ENCODE results near the gene NCOA7. TPM values are rescaled to one million over a fixed set of nuclear protein-coding genes. Genes with fewer than 3 reads are reported as not detected.
"Not testable (repeated sequence)": the region's sequence is repeated elsewhere in the genome, so short reads cannot be mapped to it uniquely, and the experiment has no call there.

NCOA7 gene
- total RNA-seq, 1 donor from 2014 or later = 21.1 TPM

- Histone ChIP-seq H3K27me3 (ENCODE audit: control insufficient read depth, insufficient read depth, low read length) (no peaks in the 10 kb centered on the region), H3K36me3 (ENCODE audit: control insufficient read depth, insufficient read depth, low read length) (no peaks in the 10 kb centered on the region), H3K4me3 (ENCODE audit: low read depth, low read length) (no peak overlapping the region)
- DNase-seq (ENCODE audit: low read depth) = no peak
- no peak for TF ChIP-seq CTCF (IDR thresholded peaks at IDR 0.05; ENCODE audit: insufficient read depth, low read length, poor library complexity, severe bottlenecking)
Measured at GRCh38 chr6:125804264-125804663, 13.5 kb downstream of the NCOA7 start.

GRCh38 chr6:125804866-125805425 is 14.2 kb downstream of the NCOA7 start:
- H3K27me3 ChIP-seq (ENCODE audit: control insufficient read depth, insufficient read depth, low read length) = not testable (repeated sequence)

GRCh38 chr6:125806813-125807212 is 16.1 kb downstream of the NCOA7 start:
- no peaks in the 10 kb centered on the region for H3K36me3 ChIP-seq (ENCODE audit: control insufficient read depth, insufficient read depth, low read length)
- no peaks in the 10 kb centered on the region for H3K27me3 ChIP-seq (ENCODE audit: control insufficient read depth, insufficient read depth, low read length)
- no peak overlapping the region for H3K4me3 ChIP-seq (ENCODE audit: low read depth, low read length)
- TF ChIP-seq CTCF (IDR thresholded peaks at IDR 0.05; ENCODE audit: insufficient read depth, low read length, poor library complexity, severe bottlenecking) = no peak
- no peak for DNase-seq (ENCODE audit: low read depth)

More at GRCh38 chr6:125804866-125805425, 14.2 kb downstream of the NCOA7 start:
- not testable (repeated sequence) for H3K4me3 ChIP-seq (ENCODE audit: low read depth, low read length); DNase-seq (ENCODE audit: low read depth); H3K36me3 ChIP-seq (ENCODE audit: control insufficient read depth, insufficient read depth, low read length)

GRCh38 chr6:125807293-125807692 is 16.5 kb downstream of the NCOA7 start:
- no peak for TF ChIP-seq CTCF (IDR thresholded peaks at IDR 0.05; ENCODE audit: insufficient read depth, low read length, poor library complexity, severe bottlenecking)
- no peaks in the 10 kb centered on the region for H3K27me3 ChIP-seq (ENCODE audit: control insufficient read depth, insufficient read depth, low read length)
- DNase-seq (ENCODE audit: low read depth) = no peak
- no peak overlapping the region for H3K4me3 ChIP-seq (ENCODE audit: low read depth, low read length)
- no peaks in the 10 kb centered on the region for H3K36me3 ChIP-seq (ENCODE audit: control insufficient read depth, insufficient read depth, low read length)

GRCh38 chr6:125808060-125808459 is 17.3 kb downstream of the NCOA7 start:
- Histone ChIP-seq H3K36me3 (ENCODE audit: control insufficient read depth, insufficient read depth, low read length) (no peaks in the 10 kb centered on the region), H3K27me3 (ENCODE audit: control insufficient read depth, insufficient read depth, low read length) (no peaks in the 10 kb centered on the region), H3K4me3 (ENCODE audit: low read depth, low read length) (no peak overlapping the region)
- DNase-seq (ENCODE audit: low read depth) = no peak
- TF ChIP-seq CTCF (IDR thresholded peaks at IDR 0.05; ENCODE audit: insufficient read depth, low read length, poor library complexity, severe bottlenecking) = no peak

GRCh38 chr6:125808591-125808990 is 17.8 kb downstream of the NCOA7 start:
- no peak overlapping the region for H3K4me3 ChIP-seq (ENCODE audit: low read depth, low read length)
- H3K36me3 ChIP-seq (ENCODE audit: control insufficient read depth, insufficient read depth, low read length) = no peaks in the 10 kb centered on the region
- no peak for TF ChIP-seq CTCF (IDR thresholded peaks at IDR 0.05; ENCODE audit: insufficient read depth, low read length, poor library complexity, severe bottlenecking)
- DNase-seq (ENCODE audit: low read depth) = no peak
- no peaks in the 10 kb centered on the region for H3K27me3 ChIP-seq (ENCODE audit: control insufficient read depth, insufficient read depth, low read length)

Measured in kidney epithelial cell (primary cell).